SK-N-SH treated with all-trans-retinoic acid at 6 μM for 48 hours (cell line): Measurements from ENCODE around the gene GNGT2.

ENCODE experiments used
- ATAC-seq: fragments of 200-7000 bp; cut with Tn5 transposase; 3 replicates; pipeline ENCODE4 v1.9.1; 2020; ENCODE audit warnings: mild to moderate bottlenecking, moderate library complexity
- ARNTL ChIP-seq: fragments of 450-650 bp; formaldehyde crosslinking; IDR thresholded peaks from 2 replicates; pipeline ENCODE4 v1.5.0; 2020; ENCODE audit warnings: low read depth, mild to moderate bottlenecking, moderate library complexity, borderline replicate concordance
- BACH2 ChIP-seq: fragments of 250-450 bp; sonication (Bioruptor Pico); IDR thresholded peaks from 2 replicates; pipeline ENCODE4 v1.9.0; 2021; ENCODE audit warnings: mild to moderate bottlenecking, borderline replicate concordance
- CREB5 ChIP-seq: fragments of 250-450 bp; sonication (Bioruptor Pico); IDR thresholded peaks from 2 replicates; pipeline ENCODE4 v1.5.1; 2020; ENCODE audit warnings: low read depth, mild to moderate bottlenecking, moderate library complexity
- CSDC2 ChIP-seq: fragments of 250-450 bp; sonication (Bioruptor Pico); IDR thresholded peaks from 2 replicates; pipeline ENCODE4 v1.5.0; 2020; ENCODE audit warnings: mild to moderate bottlenecking, moderate library complexity
- CSRNP3 ChIP-seq: fragments of 250-450 bp; sonication (Bioruptor Pico); IDR thresholded peaks from 2 replicates; pipeline ENCODE4 v1.5.1; 2021; ENCODE audit warnings: mild to moderate bottlenecking, moderate library complexity
- ESRRG ChIP-seq: fragments of 250-450 bp; sonication (Bioruptor Pico); IDR thresholded peaks from 2 replicates; pipeline ENCODE4 v1.6.1; 2021; ENCODE audit warnings: mild to moderate bottlenecking
- GLIS3 ChIP-seq: fragments of 250-450 bp; sonication (Bioruptor Pico); IDR thresholded peaks from 2 replicates; pipeline ENCODE4 v1.5.0; 2020; ENCODE audit warnings: mild to moderate bottlenecking, moderate library complexity
- ISL1 ChIP-seq: fragments of 250-450 bp; sonication (Bioruptor Pico); IDR thresholded peaks from 2 replicates; pipeline ENCODE4 v2.1.2; 2022; ENCODE audit warnings: mild to moderate bottlenecking, moderate library complexity
- OSR1 ChIP-seq: fragments of 250-450 bp; sonication (Bioruptor Pico); IDR thresholded peaks from 2 replicates; pipeline ENCODE4 v1.8.0; 2022; ENCODE audit warnings: moderate library complexity, mild to moderate bottlenecking, inconsistent platforms
- PPARA ChIP-seq: fragments of 250-450 bp; sonication (Bioruptor Pico); IDR thresholded peaks from 2 replicates; pipeline ENCODE4 v1.5.0; 2020; ENCODE audit warnings: mild to moderate bottlenecking, borderline replicate concordance
- RARB ChIP-seq: fragments of 250-450 bp; sonication (Bioruptor Pico); IDR thresholded peaks from 2 replicates; pipeline ENCODE4 v1.8.0; 2021; ENCODE audit warnings: mild to moderate bottlenecking, moderate library complexity
- SNAI2 ChIP-seq: fragments of 250-450 bp; sonication (Bioruptor Pico); IDR thresholded peaks from 2 replicates; pipeline ENCODE4 v1.5.0; 2020; ENCODE audit warnings: mild to moderate bottlenecking, moderate library complexity
- TCF4 ChIP-seq: fragments of 250-450 bp; sonication (Bioruptor Pico); IDR thresholded peaks from 2 replicates; pipeline ENCODE4 v1.8.0; 2021; ENCODE audit warnings: mild to moderate bottlenecking, moderate library complexity, borderline replicate concordance
- TOX ChIP-seq: fragments of 250-450 bp; sonication (Bioruptor Pico); IDR thresholded peaks from 2 replicates; pipeline ENCODE4 v1.8.0; 2021; ENCODE audit warnings: mild to moderate bottlenecking, moderate library complexity, borderline replicate concordance
- ZC3H10 ChIP-seq: fragments of 250-450 bp; sonication (Bioruptor Pico); IDR thresholded peaks from 2 replicates; pipeline ENCODE4 v1.5.1; 2021; ENCODE audit warnings: mild to moderate bottlenecking, moderate library complexity
- ZFP3 ChIP-seq: fragments of 250-450 bp; sonication (Bioruptor Pico); IDR thresholded peaks from 2 replicates; pipeline ENCODE4 v1.5.0; 2020; ENCODE audit warnings: mild to moderate bottlenecking, moderate library complexity
- ZFP30 ChIP-seq: fragments of 450-650 bp; formaldehyde crosslinking; IDR thresholded peaks from 2 replicates; pipeline ENCODE4 v1.5.0; 2022; ENCODE audit warnings: mild to moderate bottlenecking, moderate library complexity
- ZNF565 ChIP-seq: fragments of 450-650 bp; formaldehyde crosslinking; conservative IDR thresholded peaks from 2 replicates; pipeline ENCODE4 v1.5.0; 2020; ENCODE audit warnings: low read depth, mild to moderate bottlenecking, moderate library complexity
- ZNF70 ChIP-seq: fragments of 450-650 bp; formaldehyde crosslinking; IDR thresholded peaks from 2 replicates; pipeline ENCODE4 v1.5.0; 2020; ENCODE audit warnings: mild to moderate bottlenecking, moderate library complexity
- ZNF8 ChIP-seq: fragments of 450-650 bp; formaldehyde crosslinking; IDR thresholded peaks from 2 replicates; pipeline ENCODE4 v1.5.0; 2020; ENCODE audit warnings: mild to moderate bottlenecking, moderate library complexity
- TF ChIP-seq, protein P1 (sequence below): fragments of 250-450 bp; sonication (Bioruptor Pico); IDR thresholded peaks from 2 replicates; pipeline ENCODE4 v1.8.0; 2020; ENCODE audit warnings: mild to moderate bottlenecking, moderate library complexity, borderline replicate concordance
- TF ChIP-seq, protein P2 (sequence below): fragments of 250-450 bp; sonication (Bioruptor Pico); IDR thresholded peaks from 2 replicates; pipeline ENCODE4 v1.5.0; 2020; ENCODE audit warnings: mild to moderate bottlenecking, moderate library complexity
- TF ChIP-seq, protein P3 (sequence below): fragments of 250-450 bp; sonication (Bioruptor Pico); IDR thresholded peaks from 2 replicates; pipeline ENCODE4 v1.8.0; 2021; ENCODE audit warnings: low read depth, mild to moderate bottlenecking, moderate library complexity, borderline replicate concordance

GNGT2 gene

DNA sequence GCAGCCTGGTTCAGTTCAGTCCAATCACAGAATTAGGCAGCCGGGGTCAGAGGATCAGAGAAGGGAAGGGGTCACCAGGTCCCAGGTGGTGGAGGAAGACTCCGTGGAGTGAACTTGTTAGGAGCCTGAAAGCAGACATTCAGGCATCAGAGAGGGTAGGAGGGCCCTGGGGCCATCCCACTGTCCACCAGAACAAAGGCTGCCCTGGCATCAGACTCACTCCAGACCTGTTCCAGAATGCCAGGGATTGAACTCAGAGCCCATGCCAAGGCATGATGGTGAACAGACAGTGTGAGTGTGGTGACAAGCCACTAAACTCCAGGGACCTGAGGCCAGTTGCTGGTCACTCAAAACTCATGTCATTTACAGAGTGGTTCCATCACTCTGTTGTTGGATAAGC is 40.2 kb downstream of the GNGT2 start:
- no peak for ATAC-seq
- TF ChIP-seq TCF4 (no peak), CSRNP3 (CRISPR knock-in tag) (no peak), ZNF8 (CRISPR knock-in tag) (no peak), ZFP30 (no peak), RARB (CRISPR knock-in tag) (no peak)
- TF ChIP-seq, all 23 proteins: peak for 0

DNA sequence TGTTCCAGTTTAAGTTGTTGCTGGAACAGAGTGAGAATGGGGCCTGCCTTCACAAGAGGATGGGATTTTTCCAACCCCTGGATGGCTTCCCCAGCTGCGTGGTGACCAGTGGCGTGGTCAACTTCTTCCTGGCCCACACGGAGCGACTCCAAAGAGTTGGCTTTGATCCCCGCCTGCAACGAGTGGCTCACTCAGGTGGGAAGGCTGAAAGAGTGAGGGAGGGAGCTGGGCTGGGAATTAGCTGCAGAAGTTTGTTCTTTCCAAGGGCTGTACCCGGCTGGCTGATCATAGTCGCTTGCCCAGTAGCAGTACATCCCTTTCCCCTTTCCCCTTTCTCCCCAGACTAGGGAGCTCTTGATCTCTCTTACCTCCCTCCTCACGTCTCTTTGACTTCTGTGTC is 41.7 kb downstream of the GNGT2 start:
- TF ChIP-seq TOX (no peak), SNAI2 (CRISPR knock-in tag) (no peak), ZC3H10 (CRISPR knock-in tag) (no peak), ZFP3 (CRISPR knock-in tag) (no peak), CREB5 (CRISPR knock-in tag) (no peak), BACH2 (CRISPR knock-in tag) (no peak), ZNF70 (no peak), GLIS3 (CRISPR knock-in tag) (no peak), OSR1 (CRISPR knock-in tag) (no peak), ARNTL (CRISPR knock-in tag) (no peak), PPARA (CRISPR knock-in tag) (no peak), RARB (CRISPR knock-in tag) (no peak), CSDC2 (CRISPR knock-in tag) (no peak), CSRNP3 (CRISPR knock-in tag) (no peak)
- TF ChIP-seq, protein P1, sequence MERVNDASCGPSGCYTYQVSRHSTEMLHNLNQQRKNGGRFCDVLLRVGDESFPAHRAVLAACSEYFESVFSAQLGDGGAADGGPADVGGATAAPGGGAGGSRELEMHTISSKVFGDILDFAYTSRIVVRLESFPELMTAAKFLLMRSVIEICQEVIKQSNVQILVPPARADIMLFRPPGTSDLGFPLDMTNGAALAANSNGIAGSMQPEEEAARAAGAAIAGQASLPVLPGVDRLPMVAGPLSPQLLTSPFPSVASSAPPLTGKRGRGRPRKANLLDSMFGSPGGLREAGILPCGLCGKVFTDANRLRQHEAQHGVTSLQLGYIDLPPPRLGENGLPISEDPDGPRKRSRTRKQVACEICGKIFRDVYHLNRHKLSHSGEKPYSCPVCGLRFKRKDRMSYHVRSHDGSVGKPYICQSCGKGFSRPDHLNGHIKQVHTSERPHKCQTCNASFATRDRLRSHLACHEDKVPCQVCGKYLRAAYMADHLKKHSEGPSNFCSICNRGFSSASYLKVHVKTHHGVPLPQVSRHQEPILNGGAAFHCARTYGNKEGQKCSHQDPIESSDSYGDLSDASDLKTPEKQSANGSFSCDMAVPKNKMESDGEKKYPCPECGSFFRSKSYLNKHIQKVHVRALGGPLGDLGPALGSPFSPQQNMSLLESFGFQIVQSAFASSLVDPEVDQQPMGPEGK (CRISPR knock-in tag) = no peak
- ATAC-seq = no peak

DNA sequence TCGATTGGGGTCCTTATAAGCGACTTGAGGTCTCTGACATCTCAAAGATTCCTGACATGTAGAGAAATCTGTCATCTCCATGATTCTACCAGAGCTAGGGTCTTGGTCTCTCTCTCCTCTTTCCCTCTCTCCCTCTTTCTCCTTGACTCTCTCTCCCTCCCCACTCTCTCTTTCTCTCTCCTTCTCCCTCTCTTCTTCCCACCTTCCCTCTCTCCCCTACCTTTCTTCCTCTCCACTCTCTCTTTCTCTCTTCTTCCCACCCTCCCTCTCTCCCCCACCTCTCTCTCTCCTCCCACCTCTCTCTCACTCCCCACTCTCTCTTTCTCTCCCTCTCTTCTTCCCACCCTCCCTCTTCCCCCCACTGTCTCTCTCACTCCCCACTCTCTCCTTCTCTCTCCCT is 45.2 kb downstream of the GNGT2 start:
- ATAC-seq = no peak
- TF ChIP-seq TCF4 (no peak), ZFP30 (no peak)

DNA sequence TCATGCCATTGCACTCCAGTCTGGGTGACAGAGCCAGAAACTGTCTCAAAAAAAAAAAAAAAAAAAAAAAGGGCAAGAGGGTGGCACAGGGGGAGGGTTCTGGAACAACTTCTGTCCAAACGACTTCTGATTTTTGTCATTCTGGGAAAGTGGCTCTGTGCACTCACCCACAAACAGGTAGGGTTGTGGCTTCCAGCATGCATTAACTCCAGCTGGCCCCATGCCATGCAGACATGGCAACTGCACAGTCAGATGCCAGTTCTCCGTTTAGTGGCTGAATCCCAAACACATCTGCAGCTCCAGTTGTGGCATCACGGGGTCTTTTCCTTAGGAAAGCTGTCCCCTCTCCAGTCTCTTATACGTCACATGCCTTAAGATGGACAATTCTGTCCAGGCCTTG is 47.5 kb downstream of the GNGT2 start:
- TF ChIP-seq RARB (CRISPR knock-in tag) (no peak), CSRNP3 (CRISPR knock-in tag) (no peak), ZNF565 (CRISPR knock-in tag) (no peak), ZFP3 (CRISPR knock-in tag) (no peak), TOX (no peak), ESRRG (CRISPR knock-in tag) (no peak), CSDC2 (CRISPR knock-in tag) (no peak), SNAI2 (CRISPR knock-in tag) (no peak), GLIS3 (CRISPR knock-in tag) (no peak), ISL1 (no peak), PPARA (CRISPR knock-in tag) (no peak), TCF4 (no peak)
- TF ChIP-seq, protein P2, sequence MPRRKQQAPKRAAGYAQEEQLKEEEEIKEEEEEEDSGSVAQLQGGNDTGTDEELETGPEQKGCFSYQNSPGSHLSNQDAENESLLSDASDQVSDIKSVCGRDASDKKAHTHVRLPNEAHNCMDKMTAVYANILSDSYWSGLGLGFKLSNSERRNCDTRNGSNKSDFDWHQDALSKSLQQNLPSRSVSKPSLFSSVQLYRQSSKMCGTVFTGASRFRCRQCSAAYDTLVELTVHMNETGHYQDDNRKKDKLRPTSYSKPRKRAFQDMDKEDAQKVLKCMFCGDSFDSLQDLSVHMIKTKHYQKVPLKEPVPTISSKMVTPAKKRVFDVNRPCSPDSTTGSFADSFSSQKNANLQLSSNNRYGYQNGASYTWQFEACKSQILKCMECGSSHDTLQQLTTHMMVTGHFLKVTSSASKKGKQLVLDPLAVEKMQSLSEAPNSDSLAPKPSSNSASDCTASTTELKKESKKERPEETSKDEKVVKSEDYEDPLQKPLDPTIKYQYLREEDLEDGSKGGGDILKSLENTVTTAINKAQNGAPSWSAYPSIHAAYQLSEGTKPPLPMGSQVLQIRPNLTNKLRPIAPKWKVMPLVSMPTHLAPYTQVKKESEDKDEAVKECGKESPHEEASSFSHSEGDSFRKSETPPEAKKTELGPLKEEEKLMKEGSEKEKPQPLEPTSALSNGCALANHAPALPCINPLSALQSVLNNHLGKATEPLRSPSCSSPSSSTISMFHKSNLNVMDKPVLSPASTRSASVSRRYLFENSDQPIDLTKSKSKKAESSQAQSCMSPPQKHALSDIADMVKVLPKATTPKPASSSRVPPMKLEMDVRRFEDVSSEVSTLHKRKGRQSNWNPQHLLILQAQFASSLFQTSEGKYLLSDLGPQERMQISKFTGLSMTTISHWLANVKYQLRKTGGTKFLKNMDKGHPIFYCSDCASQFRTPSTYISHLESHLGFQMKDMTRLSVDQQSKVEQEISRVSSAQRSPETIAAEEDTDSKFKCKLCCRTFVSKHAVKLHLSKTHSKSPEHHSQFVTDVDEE (CRISPR knock-in tag) = no peak
- TF ChIP-seq, protein P1 (CRISPR knock-in tag) = no peak
- TF ChIP-seq, protein P3, sequence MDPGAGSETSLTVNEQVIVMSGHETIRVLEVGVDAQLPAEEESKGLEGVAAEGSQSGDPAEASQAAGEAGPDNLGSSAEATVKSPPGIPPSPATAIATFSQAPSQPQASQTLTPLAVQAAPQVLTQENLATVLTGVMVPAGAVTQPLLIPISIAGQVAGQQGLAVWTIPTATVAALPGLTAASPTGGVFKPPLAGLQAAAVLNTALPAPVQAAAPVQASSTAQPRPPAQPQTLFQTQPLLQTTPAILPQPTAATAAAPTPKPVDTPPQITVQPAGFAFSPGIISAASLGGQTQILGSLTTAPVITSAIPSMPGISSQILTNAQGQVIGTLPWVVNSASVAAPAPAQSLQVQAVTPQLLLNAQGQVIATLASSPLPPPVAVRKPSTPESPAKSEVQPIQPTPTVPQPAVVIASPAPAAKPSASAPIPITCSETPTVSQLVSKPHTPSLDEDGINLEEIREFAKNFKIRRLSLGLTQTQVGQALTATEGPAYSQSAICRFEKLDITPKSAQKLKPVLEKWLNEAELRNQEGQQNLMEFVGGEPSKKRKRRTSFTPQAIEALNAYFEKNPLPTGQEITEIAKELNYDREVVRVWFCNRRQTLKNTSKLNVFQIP (CRISPR knock-in tag) = no peak
- no peak for ATAC-seq
